HepG2 (cell line): ENCODE data around the gene OMD. TPM values are rescaled to one million over a fixed set of nuclear protein-coding genes. Genes with fewer than 3 reads are reported as not detected.

Experiments used
- ATAC-seq: fragments of 200-7000 bp; cut with Tn5 transposase; 3 replicates; pipeline ENCODE4 v1.9.1; 2020; ENCODE audit warnings: mild to moderate bottlenecking, moderate library complexity
- BruUV-seq: library from RNA; stranded (reverse); fragments of 400-500 nt; replicated peaks from 2 replicates; lab custom pipeline; 2021; lab: Mats Ljungman, UMichigan
- CTCF ChIA-PET: fragments of 300-600 bp; formaldehyde crosslinking; extraction: SDS; loops from one replicate; lab custom pipeline; 2021; ENCODE audit warnings: low total read pairs, inconsistent platforms, low intra/inter-chr PET ratio; lab: Yijun Ruan, JAX
- POLR2A ChIA-PET: fragments of 350-600 bp; sonication (Branson Sonifier 250); formaldehyde crosslinking; loops from one replicate; lab custom pipeline; 2020; ENCODE audit warnings: antibody characterized with exemption, inconsistent platforms; lab: Yijun Ruan, JAX
- DNase-seq: peaks from one replicate; pipeline ENCODE4 v3.0.0-alpha.2; 2015; ENCODE audit warnings: low spot score
- FAIRE-seq: peaks from 3 replicates; lab custom pipeline; 2011; peaks lifted over from hg19 to GRCh38; lab: Jason Lieb, UNC
- H2AFZ ChIP-seq: one replicate; pipeline ENCODE4 v1.6.1; 2011; ENCODE audit warnings: low read length, inconsistent platforms
- H3K27ac ChIP-seq: fragments of 300-600 bp; 3 replicates; pipeline ENCODE4 v1.8.0; 2011; ENCODE audit warnings: mixed run types, mild to moderate bottlenecking, mixed read lengths, low read length, inconsistent platforms; ENCODE audit not compliant: insufficient read depth; ENCODE audit errors: extremely low read length
- H3K27me3 ChIP-seq, 2 experiments: fragments of 200-600 bp in 1 of 2; 2 replicates in 1 of 2; 3 replicates in 1 of 2; pipeline versions ENCODE4 v1.6.0 to v1.8.0; 2011; ENCODE audit warnings: low read length in 2 of 2, mild to moderate bottlenecking in 2 of 2, moderate library complexity in 2 of 2, inconsistent platforms in 1 of 2; ENCODE audit not compliant: insufficient read depth in 2 of 2, control insufficient read depth in 1 of 2
- H3K36me3 ChIP-seq, 2 experiments: fragments of 200-600 bp in 1 of 2; replicated peaks in 1 of 2; 2 replicates in 1 of 2; 3 replicates in 1 of 2; pipeline versions ENCODE4 v1.5.1 to v1.8.0; 2011; ENCODE audit warnings: low read length in 2 of 2, inconsistent platforms in 1 of 2; ENCODE audit not compliant: insufficient read depth in 2 of 2, control insufficient read depth in 1 of 2
- H3K4me1 ChIP-seq: 2 replicates; pipeline ENCODE4 v1.5.1; 2012; ENCODE audit warnings: low read length, inconsistent platforms; ENCODE audit not compliant: insufficient read depth
- H3K4me2 ChIP-seq: 2 replicates; pipeline ENCODE4 v1.6.0; 2011; ENCODE audit warnings: low read depth, low read length, inconsistent platforms
- H3K4me3 ChIP-seq, 3 experiments: fragments of 200-600 bp in 1 of 3; sonication (generic), shearing (Covaris generic) in 1 of 3; replicated peaks in 1 of 3; 2 replicates each; pipeline ENCODE4 v1.5.1; 2011 to 2016; ENCODE audit warnings: low read length in 3 of 3, inconsistent platforms in 2 of 3, low read depth in 2 of 3, mild to moderate bottlenecking in 2 of 3, control low read depth in 1 of 3, mixed read lengths in 1 of 3; ENCODE audit not compliant: insufficient read depth in 1 of 3
- H3K79me2 ChIP-seq: one replicate; pipeline ENCODE4 v1.6.1; 2011; ENCODE audit warnings: low read length, inconsistent platforms; ENCODE audit not compliant: insufficient read depth
- H3K9ac ChIP-seq: 2 replicates; pipeline ENCODE4 v1.6.0; 2011; ENCODE audit warnings: mild to moderate bottlenecking, low read depth, low read length, inconsistent platforms; ENCODE audit not compliant: insufficient read depth
- H3K9me3 ChIP-seq: 2 replicates; pipeline ENCODE4 v1.5.1; 2012; ENCODE audit warnings: mild to moderate bottlenecking, low read length
- H4K20me1 ChIP-seq: 2 replicates; pipeline ENCODE4 v1.6.0; 2011; ENCODE audit warnings: inconsistent platforms, mild to moderate bottlenecking, low read length, moderate library complexity; ENCODE audit not compliant: insufficient read depth
- FOXM1 ChIP-seq: sonication (generic); formaldehyde crosslinking; IDR thresholded peaks from 2 replicates; pipeline ENCODE4 v1.5.0; 2020; ENCODE audit warnings: missing genetic modification reagents
- RAD51 ChIP-seq: fragments of 450-650 bp; IDR thresholded peaks from 2 replicates; pipeline ENCODE4 v1.6.1; 2016; ENCODE audit warnings: borderline replicate concordance
- REXO4 ChIP-seq: sonication (generic); formaldehyde crosslinking; IDR thresholded peaks from 2 replicates; pipeline ENCODE4 v1.8.0; 2022; ENCODE audit warnings: missing genetic modification reagents, mild to moderate bottlenecking, borderline replicate concordance
- SIX4 ChIP-seq: sonication (generic); formaldehyde crosslinking; IDR thresholded peaks from 2 replicates; pipeline ENCODE4 v1.4.0; 2020; ENCODE audit warnings: missing genetic modification reagents
- TOPORS ChIP-seq: sonication (generic); formaldehyde crosslinking; IDR thresholded peaks from 2 replicates; pipeline ENCODE4 v1.8.0; 2023; ENCODE audit warnings: mild to moderate bottlenecking, missing genetic modification reagents
- ZBTB42 ChIP-seq: sonication (generic); formaldehyde crosslinking; IDR thresholded peaks from 2 replicates; pipeline ENCODE4 v1.5.0; 2020; ENCODE audit warnings: mild to moderate bottlenecking, missing genetic modification reagents
- ZNF562 ChIP-seq: sonication (generic); formaldehyde crosslinking; IDR thresholded peaks from 2 replicates; pipeline ENCODE4 v1.8.0; 2022; ENCODE audit warnings: missing genetic modification reagents, borderline replicate concordance
- WGBS: methylation state at CpG from one replicate; pipeline ENCODE4 v1.1.6; 2017; ENCODE audit warnings: low lambda C conversion rate; 5-methylcytosine and 5-hydroxymethylcytosine counted together
- in situ Hi-C: cut with HindIII; loops from 2 replicates; pipeline ENCODE4 v1.10.0; 2017; ENCODE audit warnings: low pct_unique_long_range_greater_than_20kb; ENCODE audit not compliant: extremely low pct_ligation_motif_present
- intact Hi-C: fragments of 100-400 bp; cut with micrococcal nuclease; formaldehyde crosslinking; loops from one replicate; pipeline ENCODE4 v1.10.0; 2022; ENCODE audit not compliant: unreplicated experiment
- polyA plus RNA-seq, 8 experiments: library from polyadenylated mRNA; depleted of rRNA in 3 of 8; stranded (reverse) in 7 of 8; unstranded in 1 of 8; fragments of >200 nt; fragmentation: Illumina TruSeq in 4 of 8; extraction: Trizol in 4 of 8; gene quantifications; 2 replicates each; pipeline versions ENCODE4 v1.2.1 to v1.2.3, GENCODE V29; 2011 to 2016; ENCODE audit warnings: low read depth in 4 of 8, missing spikeins in 1 of 8, mixed read lengths in 1 of 8; ENCODE audit not compliant: insufficient read depth in 1 of 8
- total RNA-seq, 5 experiments: library from RNA; depleted of rRNA; stranded (reverse); fragments of >200 nt; fragmentation: Illumina TruSeq; extraction: Trizol; gene quantifications; 2 replicates each; pipeline ENCODE4 v1.2.3, GENCODE V29; 2016; ENCODE audit warnings: low read depth in 1 of 5
- TF ChIP-seq, protein P1 (sequence below): IDR thresholded peaks from 2 replicates; pipeline ENCODE4 v1.6.1; 2016; ENCODE audit warnings: missing compliant biosample characterization, missing genetic modification reagents, borderline replicate concordance
- TF ChIP-seq, protein P2 (sequence below): sonication (generic); formaldehyde crosslinking; IDR thresholded peaks from 2 replicates; pipeline ENCODE4 v1.4.0; 2020; ENCODE audit warnings: mild to moderate bottlenecking, missing genetic modification reagents
- TF ChIP-seq, protein P3 (sequence below): sonication (generic); formaldehyde crosslinking; IDR thresholded peaks from 2 replicates; pipeline ENCODE4 v1.4.0; 2020; ENCODE audit warnings: missing genetic modification reagents, borderline replicate concordance
- TF ChIP-seq, protein P4 (sequence below): sonication (generic); formaldehyde crosslinking; IDR thresholded peaks from 2 replicates; pipeline ENCODE4 v1.4.0; 2020; ENCODE audit warnings: missing genetic modification reagents

OMD gene
- total and polyA plus RNA-seq, 2 of the 13 experiments (the other 11 are each of a cell fraction or from before 2014, with no cell fraction given) = not detected

DNA sequence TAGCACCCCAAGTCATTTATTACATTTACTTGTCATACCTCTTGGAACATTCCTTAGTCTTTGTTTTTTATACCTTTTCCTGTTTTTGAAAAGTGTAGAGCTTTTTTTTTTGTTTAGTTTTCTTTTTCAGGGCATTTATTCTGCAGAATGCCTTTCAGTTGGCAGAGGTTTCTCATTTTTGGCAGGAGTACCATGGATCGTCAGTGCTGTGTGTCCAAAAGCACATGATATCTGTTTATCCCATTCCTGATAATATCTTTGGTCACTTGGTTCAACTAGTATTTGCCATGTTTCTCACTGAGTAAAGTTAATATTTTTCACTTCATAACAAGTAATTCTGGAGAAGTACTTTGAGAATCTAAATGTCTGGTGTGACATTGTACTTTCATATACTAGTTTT, 30.6 kb downstream of the OMD start (continued):
- TF ChIP-seq, protein P1, sequence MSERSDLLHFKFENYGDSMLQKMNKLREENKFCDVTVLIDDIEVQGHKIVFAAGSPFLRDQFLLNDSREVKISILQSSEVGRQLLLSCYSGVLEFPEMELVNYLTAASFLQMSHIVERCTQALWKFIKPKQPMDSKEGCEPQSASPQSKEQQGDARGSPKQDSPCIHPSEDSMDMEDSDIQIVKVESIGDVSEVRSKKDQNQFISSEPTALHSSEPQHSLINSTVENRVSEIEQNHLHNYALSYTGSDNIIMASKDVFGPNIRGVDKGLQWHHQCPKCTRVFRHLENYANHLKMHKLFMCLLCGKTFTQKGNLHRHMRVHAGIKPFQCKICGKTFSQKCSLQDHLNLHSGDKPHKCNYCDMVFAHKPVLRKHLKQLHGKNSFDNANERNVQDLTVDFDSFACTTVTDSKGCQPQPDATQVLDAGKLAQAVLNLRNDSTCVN = no peak
- TF ChIP-seq, protein P2, sequence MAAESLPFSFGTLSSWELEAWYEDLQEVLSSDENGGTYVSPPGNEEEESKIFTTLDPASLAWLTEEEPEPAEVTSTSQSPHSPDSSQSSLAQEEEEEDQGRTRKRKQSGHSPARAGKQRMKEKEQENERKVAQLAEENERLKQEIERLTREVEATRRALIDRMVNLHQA (CRISPR knock-in tag) = no peak
- TF ChIP-seq TOPORS (CRISPR knock-in tag) = no peak
- no peak for TF ChIP-seq SIX4 (CRISPR knock-in tag)
- no peak for TF ChIP-seq RAD51
- TF ChIP-seq, protein P3, sequence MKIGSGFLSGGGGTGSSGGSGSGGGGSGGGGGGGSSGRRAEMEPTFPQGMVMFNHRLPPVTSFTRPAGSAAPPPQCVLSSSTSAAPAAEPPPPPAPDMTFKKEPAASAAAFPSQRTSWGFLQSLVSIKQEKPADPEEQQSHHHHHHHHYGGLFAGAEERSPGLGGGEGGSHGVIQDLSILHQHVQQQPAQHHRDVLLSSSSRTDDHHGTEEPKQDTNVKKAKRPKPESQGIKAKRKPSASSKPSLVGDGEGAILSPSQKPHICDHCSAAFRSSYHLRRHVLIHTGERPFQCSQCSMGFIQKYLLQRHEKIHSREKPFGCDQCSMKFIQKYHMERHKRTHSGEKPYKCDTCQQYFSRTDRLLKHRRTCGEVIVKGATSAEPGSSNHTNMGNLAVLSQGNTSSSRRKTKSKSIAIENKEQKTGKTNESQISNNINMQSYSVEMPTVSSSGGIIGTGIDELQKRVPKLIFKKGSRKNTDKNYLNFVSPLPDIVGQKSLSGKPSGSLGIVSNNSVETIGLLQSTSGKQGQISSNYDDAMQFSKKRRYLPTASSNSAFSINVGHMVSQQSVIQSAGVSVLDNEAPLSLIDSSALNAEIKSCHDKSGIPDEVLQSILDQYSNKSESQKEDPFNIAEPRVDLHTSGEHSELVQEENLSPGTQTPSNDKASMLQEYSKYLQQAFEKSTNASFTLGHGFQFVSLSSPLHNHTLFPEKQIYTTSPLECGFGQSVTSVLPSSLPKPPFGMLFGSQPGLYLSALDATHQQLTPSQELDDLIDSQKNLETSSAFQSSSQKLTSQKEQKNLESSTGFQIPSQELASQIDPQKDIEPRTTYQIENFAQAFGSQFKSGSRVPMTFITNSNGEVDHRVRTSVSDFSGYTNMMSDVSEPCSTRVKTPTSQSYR = no peak
- no peak for TF ChIP-seq REXO4 (CRISPR knock-in tag)

DNA sequence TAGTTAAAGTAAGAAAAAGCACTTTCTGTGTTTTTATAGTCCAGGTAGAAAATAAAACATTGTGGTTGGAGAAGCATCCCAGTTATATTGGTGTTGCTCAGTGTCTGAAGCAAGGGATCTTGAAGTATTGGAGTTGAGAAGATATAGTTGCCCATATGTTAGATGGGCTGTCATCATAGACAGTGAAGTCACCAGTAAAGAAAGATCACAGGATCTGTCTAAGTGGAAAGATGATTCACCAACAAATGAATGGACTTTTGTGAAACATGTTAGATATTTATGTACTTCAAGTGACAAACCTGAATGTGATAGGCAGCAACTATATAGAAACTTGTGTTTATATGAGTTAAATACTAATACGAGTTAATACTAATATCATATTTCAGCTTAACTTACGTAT, 31.6 kb downstream of the OMD start:
- no peak overlapping the region for H3K27ac ChIP-seq
- POLR2A ChIA-PET = no interaction called here
- no peak for FAIRE-seq
- no peak overlapping the region for H2AFZ ChIP-seq
- DNase-seq = no peak
- H3K4me2 ChIP-seq = no peak overlapping the region
- no peak for ATAC-seq
- 94% methylated on average over 2 of the region's 2 CpGs for WGBS
- no peaks in the 10 kb centered on the region for H3K4me1 ChIP-seq
- H3K9me3 ChIP-seq = no peaks in the 10 kb centered on the region
- no TSS peak for BruUV-seq
- no peak overlapping the region for H3K4me3 ChIP-seq
- no peaks in the 10 kb centered on the region for H3K36me3 ChIP-seq
- CTCF ChIA-PET = no interaction called here
- no peak for TF ChIP-seq ZNF562 (CRISPR knock-in tag)
- no peak for TF ChIP-seq ZBTB42
- TF ChIP-seq, protein P4, sequence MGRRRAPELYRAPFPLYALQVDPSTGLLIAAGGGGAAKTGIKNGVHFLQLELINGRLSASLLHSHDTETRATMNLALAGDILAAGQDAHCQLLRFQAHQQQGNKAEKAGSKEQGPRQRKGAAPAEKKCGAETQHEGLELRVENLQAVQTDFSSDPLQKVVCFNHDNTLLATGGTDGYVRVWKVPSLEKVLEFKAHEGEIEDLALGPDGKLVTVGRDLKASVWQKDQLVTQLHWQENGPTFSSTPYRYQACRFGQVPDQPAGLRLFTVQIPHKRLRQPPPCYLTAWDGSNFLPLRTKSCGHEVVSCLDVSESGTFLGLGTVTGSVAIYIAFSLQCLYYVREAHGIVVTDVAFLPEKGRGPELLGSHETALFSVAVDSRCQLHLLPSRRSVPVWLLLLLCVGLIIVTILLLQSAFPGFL (CRISPR knock-in tag) = no peak
- TF ChIP-seq FOXM1 = no peak
- in situ Hi-C loops = no loop called here
- no peaks in the 10 kb centered on the region for H4K20me1 ChIP-seq
- H3K79me2 ChIP-seq = no peaks in the 10 kb centered on the region
- intact Hi-C loops = no loop called here
- H3K27me3 ChIP-seq = no peaks in the 10 kb centered on the region
- H3K9ac ChIP-seq = no peak overlapping the region
